Spinal cord (tissue), 10 donors: Measurements from ENCODE around the gene SMIM28. TPM values are rescaled to one million over a fixed set of nuclear protein-coding genes. Genes with fewer than 3 reads are reported as not detected.

ENCODE experiments used
- DNase-seq, 6 donors: peaks; one replicate each; pipeline versions ENCODE4 v3.0.0 to v3.0.0-alpha.2; 2013 to 2015; ENCODE audit warnings: low spot score in 6 of 6, low read depth in 4 of 6
- H3K27ac ChIP-seq: one replicate; pipeline ENCODE4 v1.5.1; 2013; ENCODE audit warnings: low read depth, low read length, control low read depth
- H3K27me3 ChIP-seq: one replicate; pipeline ENCODE4 v1.6.1; 2013; ENCODE audit warnings: low read length; ENCODE audit not compliant: control insufficient read depth, insufficient read depth
- H3K36me3 ChIP-seq: one replicate; pipeline ENCODE4 v1.6.1; 2013; ENCODE audit warnings: low read length; ENCODE audit not compliant: control insufficient read depth, insufficient read depth
- H3K4me1 ChIP-seq: one replicate; pipeline ENCODE4 v1.6.1; 2013; ENCODE audit warnings: low read length; ENCODE audit not compliant: control insufficient read depth, insufficient read depth
- H3K4me3 ChIP-seq: one replicate; pipeline ENCODE4 v1.5.1; 2013; ENCODE audit warnings: low read depth, low read length, control low read depth
- H3K9me3 ChIP-seq: one replicate; pipeline ENCODE4 v1.6.1; 2013; ENCODE audit warnings: low read length; ENCODE audit not compliant: control insufficient read depth, insufficient read depth
- WGBS: methylation state at CpG from one replicate; pipeline ENCODE4 v1.1.5; 2013; ENCODE audit warnings: missing lambda C conversion rate; ENCODE audit not compliant: insufficient coverage; 5-methylcytosine and 5-hydroxymethylcytosine counted together
- long read RNA-seq, 4 donors: transcript quantifications; one replicate each; lab custom pipeline, GENCODE V29; 2026
- polyA plus RNA-seq, 2 donors: library from polyadenylated mRNA; unstranded; fragments of 120-200 nt; gene quantifications; one replicate each; pipeline ENCODE4 v1.2.1, GENCODE V29; 2013; ENCODE audit not compliant: insufficient read length in 2 of 2
- total RNA-seq, 2 donors: library from RNA; depleted of rRNA in 1 of 2; stranded (reverse); fragments of 120-200 nt in 1 of 2; fragments of >200 nt in 1 of 2; gene quantifications; one replicate each; pipeline versions ENCODE4 v1.2.3 to v1.2.4, GENCODE V29; 2013 to 2014
- donor health status: healthy.

The SMIM28 gene
- total RNA-seq (under 1 TPM in 1 of 2 donors, not detected in 1; 0.30 TPM), polyA plus RNA-seq (not detected)
- long read RNA-seq, donor 1: 0 reads
- long read RNA-seq, donor 2: 0 reads
- long read RNA-seq, donor 3: 0 reads
- long read RNA-seq, donor 4: 0 reads

GRCh38 chr6:138377844-138378243 is at the start of gene SMIM28:
TSS of gene SMIM28 (plus strand) at chr6:138377905. CDS start at chr6:138378073, 168 bp downstream.
- 68% methylated on average over 2 of the region's 6 CpGs for WGBS
- H3K4me3 ChIP-seq: no peak within 1 kb of the TSS
- DNase-seq: peak in 2 of 6 donors; percentile 17 to 24
- H3K9me3 ChIP-seq: no peaks in the 10 kb centered on the region
- no peaks in the 10 kb centered on the region for H3K4me1 ChIP-seq
- no peaks in the 10 kb centered on the region for H3K27me3 ChIP-seq
- no peak within 1 kb of the TSS for H3K27ac ChIP-seq
- no peaks in the 10 kb centered on the region for H3K36me3 ChIP-seq

- H3K27me3 ChIP-seq: no peaks in the 10 kb centered on the region
- H3K4me1 ChIP-seq: no peaks in the 10 kb centered on the region
- DNase-seq: no peak
- H3K27ac ChIP-seq: no peak overlapping the region
- WGBS: 100% methylated on average over 2 of the region's 3 CpGs
- peaks cover 10% of the 10 kb centered on the region for H3K36me3 ChIP-seq
- no peaks in the 10 kb centered on the region for H3K9me3 ChIP-seq
- H3K4me3 ChIP-seq: no peak overlapping the region
These were observed 49.5 kb upstream of the SMIM28 start for GRCh38 chr6:138328210-138328609.

GRCh38 chr6:138330763-138331162 is 46.9 kb upstream of the SMIM28 start:
- no peak for DNase-seq
- no CpG with 5 or more reads among the region's 1 CpG for WGBS
- H3K4me1 ChIP-seq: no peaks in the 10 kb centered on the region
- H3K36me3 ChIP-seq: peaks cover 14% of the 10 kb centered on the region
- H3K9me3 ChIP-seq: no peaks in the 10 kb centered on the region
- no peak overlapping the region for H3K27ac ChIP-seq
- H3K4me3 ChIP-seq: no peak overlapping the region
- H3K27me3 ChIP-seq: no peaks in the 10 kb centered on the region

- Histone ChIP-seq H3K4me1 (no peaks in the 10 kb centered on the region), H3K4me3 (no peak overlapping the region), H3K9me3 (no peaks in the 10 kb centered on the region), H3K36me3 (peaks cover 17% of the 10 kb centered on the region), H3K27me3 (no peaks in the 10 kb centered on the region), H3K27ac (no peak overlapping the region)
- no CpG with 5 or more reads among the region's 1 CpG for WGBS
- DNase-seq: no peak
These were observed 46.3 kb upstream of the SMIM28 start for GRCh38 chr6:138331444-138331843.

- Histone ChIP-seq H3K27me3 (no peaks in the 10 kb centered on the region), H3K9me3 (no peaks in the 10 kb centered on the region)
- WGBS: no CpG with 5 or more reads among the region's 2 CpGs
These were observed 45.7 kb upstream of the SMIM28 start for GRCh38 chr6:138331984-138332383.

GRCh38 chr6:138334000-138334399 is 43.7 kb upstream of the SMIM28 start:
- Histone ChIP-seq H3K9me3 (no peaks in the 10 kb centered on the region), H3K4me1 (no peaks in the 10 kb centered on the region), H3K36me3 (peaks cover 15% of the 10 kb centered on the region), H3K4me3 (no peak overlapping the region), H3K27me3 (no peaks in the 10 kb centered on the region), H3K27ac (no peak overlapping the region)
- WGBS: 94% methylated on average over 14 of the region's 14 CpGs
- DNase-seq: peak in 1 of 6 donors; percentile 55

More at GRCh38 chr6:138331984-138332383, 45.7 kb upstream of the SMIM28 start:
- Histone ChIP-seq H3K27ac (no peak overlapping the region), H3K4me3 (no peak overlapping the region), H3K4me1 (no peaks in the 10 kb centered on the region), H3K36me3 (peaks cover 17% of the 10 kb centered on the region)
- DNase-seq: no peak

GRCh38 chr6:138334963-138335362 is 42.7 kb upstream of the SMIM28 start:
- DNase-seq: no peak
- Histone ChIP-seq H3K9me3 (no peaks in the 10 kb centered on the region), H3K27ac (no peak overlapping the region), H3K4me3 (no peak overlapping the region), H3K27me3 (no peaks in the 10 kb centered on the region), H3K4me1 (no peaks in the 10 kb centered on the region), H3K36me3 (peaks cover 15% of the 10 kb centered on the region)
- 94% methylated on average over 13 of the region's 14 CpGs for WGBS

- H3K27me3 ChIP-seq: no peaks in the 10 kb centered on the region
- WGBS: 93% methylated on average over 3 of the region's 8 CpGs
- no peak overlapping the region for H3K4me3 ChIP-seq
- H3K36me3 ChIP-seq: peaks cover 15% of the 10 kb centered on the region
- no peak for DNase-seq
- H3K9me3 ChIP-seq: no peaks in the 10 kb centered on the region
- no peak overlapping the region for H3K27ac ChIP-seq
- no peaks in the 10 kb centered on the region for H3K4me1 ChIP-seq
These were observed 41.5 kb upstream of the SMIM28 start for GRCh38 chr6:138336221-138336620.

- Histone ChIP-seq H3K36me3 (peaks cover 15% of the 10 kb centered on the region), H3K9me3 (no peaks in the 10 kb centered on the region), H3K4me3 (no peak overlapping the region), H3K27ac (no peak overlapping the region), H3K27me3 (no peaks in the 10 kb centered on the region), H3K4me1 (no peaks in the 10 kb centered on the region)
- WGBS: 100% methylated on average over 1 of the region's 4 CpGs
- no peak for DNase-seq
These were observed 40.6 kb upstream of the SMIM28 start for GRCh38 chr6:138337076-138337475.

- Histone ChIP-seq H3K4me3 (no peak overlapping the region), H3K4me1 (no peaks in the 10 kb centered on the region), H3K27ac (no peak overlapping the region), H3K36me3 (peaks cover 14% of the 10 kb centered on the region), H3K9me3 (no peaks in the 10 kb centered on the region), H3K27me3 (no peaks in the 10 kb centered on the region)
- no CpG with 5 or more reads among the region's 1 CpG for WGBS
- DNase-seq: no peak
These were observed 38.7 kb upstream of the SMIM28 start for GRCh38 chr6:138339024-138339423.
